A673 (cell line): ENCODE results near the gene CEP68. TPM values are rescaled to one million over a fixed set of nuclear protein-coding genes. Genes with fewer than 3 reads are reported as not detected.

ENCODE experiments used
- BruUV-seq: library from RNA; stranded (reverse); fragments of 400-500 nt; replicated peaks from 2 replicates; lab custom pipeline; 2021; lab: Mats Ljungman, UMichigan
- CTCF ChIA-PET: fragments of 300-600 bp; sonication (Branson Sonifier 250); formaldehyde crosslinking; loops from one replicate; lab custom pipeline; 2022; ENCODE audit warnings: antibody characterized with exemption; lab: Charles Lee
- POLR2A ChIA-PET: fragments of 300-600 bp; sonication (Branson Sonifier 250); formaldehyde crosslinking; loops from one replicate; lab custom pipeline; 2022; ENCODE audit warnings: antibody characterized with exemption; ENCODE audit not compliant: low non-redundant PET; lab: Charles Lee
- DNase-seq: peaks from one replicate; pipeline ENCODE4 v3.0.0-alpha.2; 2015; ENCODE audit warnings: low spot score
- H3K27ac ChIP-seq: fragments of 200-600 bp; sonication (generic); 2 replicates; pipeline ENCODE4 v1.5.1; 2016; ENCODE audit warnings: mixed run types, low read depth, mild to moderate bottlenecking, mixed read lengths, antibody characterized with exemption, low read length; ENCODE audit not compliant: poor library complexity, severe bottlenecking
- H3K27me3 ChIP-seq: fragments of 200-600 bp; sonication (generic); replicated peaks from 2 replicates; pipeline ENCODE4 v1.6.1; 2017; ENCODE audit warnings: mixed run types, low read depth, mild to moderate bottlenecking, mixed read lengths, antibody characterized with exemption, low read length; ENCODE audit not compliant: insufficient read depth, poor library complexity
- H3K36me3 ChIP-seq: fragments of 200-600 bp; sonication (generic); 2 replicates; pipeline ENCODE4 v1.6.1; 2016; ENCODE audit warnings: mixed run types, mild to moderate bottlenecking, mixed read lengths, antibody characterized with exemption, low read length; ENCODE audit not compliant: insufficient read depth, poor library complexity, severe bottlenecking
- H3K4me1 ChIP-seq: fragments of 200-600 bp; sonication (generic); 2 replicates; pipeline ENCODE4 v1.6.1; 2017; ENCODE audit warnings: mixed run types, mild to moderate bottlenecking, mixed read lengths, antibody characterized with exemption, low read length; ENCODE audit not compliant: insufficient read depth, poor library complexity, severe bottlenecking
- H3K4me3 ChIP-seq: fragments of 200-600 bp; sonication (generic); 2 replicates; pipeline ENCODE4 v1.5.1; 2016; ENCODE audit warnings: low read depth, mixed run types, mild to moderate bottlenecking, mixed read lengths, low read length; ENCODE audit not compliant: poor library complexity, severe bottlenecking
- H3K9me3 ChIP-seq: fragments of 200-600 bp; sonication (generic); 2 replicates; pipeline ENCODE4 v1.6.1; 2016; ENCODE audit warnings: mixed run types, low read depth, mild to moderate bottlenecking, mixed read lengths, antibody characterized with exemption, low read length; ENCODE audit not compliant: poor library complexity, severe bottlenecking
- CTCF ChIP-seq: fragments of 300-800, 200-600 bp; sonication (generic); conservative IDR thresholded peaks from 2 replicates; pipeline ENCODE4 v1.5.1; 2017; ENCODE audit warnings: low read depth, mild to moderate bottlenecking, antibody characterized with exemption, low read length, moderate library complexity, mixed read lengths
- EZH2 ChIP-seq: fragments of 200-600 bp; sonication (generic); IDR thresholded peaks from 2 replicates; pipeline ENCODE4 v1.6.1; 2017; ENCODE audit warnings: borderline replicate concordance, low read depth, mild to moderate bottlenecking, mixed read lengths, antibody characterized with exemption, low read length; ENCODE audit not compliant: poor library complexity, severe bottlenecking
- intact Hi-C: fragments of 100-400 bp; cut with micrococcal nuclease; formaldehyde crosslinking; loops from one replicate; pipeline ENCODE4 v1.10.0; 2022; ENCODE audit not compliant: unreplicated experiment
- total RNA-seq: library from RNA; stranded (reverse); gene quantifications from 2 replicates; pipeline ENCODE4 v1.2.3, GENCODE V29; 2021

Gene CEP68
- total RNA-seq, 1 experiment from 2014 or later = 10.1 TPM

GRCh38 chr2:65067806-65068553 is 11.8 kb downstream of the CEP68 start:
- POLR2A ChIA-PET = no interaction called here
- peaks cover 8% of the 10 kb centered on the region for H3K4me1 ChIP-seq
- CTCF ChIA-PET = no interaction called here

GRCh38 chr2:65069439-65069824 is 13.2 kb downstream of the CEP68 start:
- intact Hi-C loops = no loop called here
- peaks cover 38% of the 10 kb centered on the region for H3K36me3 ChIP-seq
- ChIA-PET CTCF (no interaction called here), POLR2A (no interaction called here)
- no TSS peak for BruUV-seq
- peaks cover 8% of the 10 kb centered on the region for H3K4me1 ChIP-seq
- no peaks in the 10 kb centered on the region for H3K27me3 ChIP-seq
- H3K4me3 ChIP-seq = no peak overlapping the region
- H3K9me3 ChIP-seq = no peaks in the 10 kb centered on the region
- H3K27ac ChIP-seq = no peak overlapping the region
- no peak for DNase-seq
- TF ChIP-seq CTCF (no peak), EZH2 (no peak)

More at GRCh38 chr2:65067806-65068553, 11.8 kb downstream of the CEP68 start:
- no peaks in the 10 kb centered on the region for H3K9me3 ChIP-seq
- H3K27ac ChIP-seq = no peak overlapping the region
- H3K4me3 ChIP-seq = no peak overlapping the region
- no TSS peak for BruUV-seq
- TF ChIP-seq CTCF (no peak), EZH2 (no peak)
- no peak for DNase-seq
- intact Hi-C loops = no loop called here
- no peaks in the 10 kb centered on the region for H3K27me3 ChIP-seq
- H3K36me3 ChIP-seq = peaks cover 33% of the 10 kb centered on the region

- no peaks in the 10 kb centered on the region for H3K9me3 ChIP-seq
- H3K4me1 ChIP-seq = peaks cover under 1% of the 10 kb centered on the region
- H3K27me3 ChIP-seq = no peaks in the 10 kb centered on the region
- H3K4me3 ChIP-seq = no peak overlapping the region
- no TSS peak for BruUV-seq
- peaks cover 44% of the 10 kb centered on the region for H3K36me3 ChIP-seq
- DNase-seq = no peak
- TF ChIP-seq EZH2 = no peak
- TF ChIP-seq CTCF = no peak
- intact Hi-C loops = no loop called here
- POLR2A ChIA-PET = interaction anchor here (0.8 kb wide), 1 partner anchor 8 kb away, joined by 3 read pairs; no protein-coding TSS in a partner anchor
- no peak overlapping the region for H3K27ac ChIP-seq
- CTCF ChIA-PET = no interaction called here
These were observed 14.1 kb downstream of the CEP68 start for GRCh38 chr2:65070172-65070830.
